NCI-H460 (cell line): ENCODE data around the gene HABP2. TPM values are rescaled to one million over a fixed set of nuclear protein-coding genes. Genes with fewer than 3 reads are reported as not detected.

Experiments used
- DNase-seq: peaks from one replicate; pipeline ENCODE4 v3.0.0-alpha.2; 2016; ENCODE audit warnings: low read depth; ENCODE audit errors: extremely low read depth
- total RNA-seq: library from RNA; depleted of rRNA; stranded (reverse); fragments of >200 nt; shearing (Covaris generic); gene quantifications from 2 replicates; pipeline ENCODE4 v1.2.3, GENCODE V29; 2014; rRNA removed

HABP2 gene
- total RNA-seq, 1 experiment from 2014 or later: not detected

DNA sequence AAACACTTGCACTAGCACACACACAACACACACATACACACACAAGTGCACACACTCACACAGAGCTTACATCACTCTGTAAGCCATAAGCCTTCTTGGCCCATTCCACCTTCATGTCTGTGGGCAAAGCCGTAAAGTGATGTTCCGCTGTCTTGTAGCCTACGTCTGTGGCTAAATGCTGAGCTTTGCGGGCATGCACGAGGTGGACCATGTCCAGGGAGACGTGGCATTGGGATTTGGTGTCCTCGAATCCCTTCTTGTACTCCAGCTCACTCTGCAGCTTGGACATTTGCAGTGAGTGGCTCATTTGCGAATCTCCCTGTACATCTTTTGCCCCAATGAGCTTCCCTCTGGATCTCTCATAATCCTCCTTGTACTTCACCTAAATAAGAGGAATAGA lies 68.9 kb downstream of the HABP2 start:
- DNase-seq: no peak

DNA sequence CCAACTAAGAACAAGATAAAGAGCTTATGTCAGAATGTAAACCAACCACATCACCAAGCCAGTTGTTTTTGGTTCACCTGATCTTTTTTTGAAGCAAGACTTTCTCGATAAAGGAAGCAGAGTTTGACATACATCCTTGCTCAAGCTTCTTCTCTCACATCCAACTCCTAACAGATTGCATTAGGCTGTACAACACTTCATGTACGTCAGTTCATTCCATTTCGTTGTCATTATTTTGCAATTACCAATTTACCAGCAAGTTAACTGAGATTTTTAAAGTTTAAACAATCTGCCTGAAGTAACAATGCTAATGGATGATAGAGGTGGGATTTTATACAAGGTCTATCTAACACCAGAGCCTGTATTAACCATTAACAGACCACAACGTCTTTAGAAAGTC lies 70.0 kb downstream of the HABP2 start:
- DNase-seq: no peak

DNA sequence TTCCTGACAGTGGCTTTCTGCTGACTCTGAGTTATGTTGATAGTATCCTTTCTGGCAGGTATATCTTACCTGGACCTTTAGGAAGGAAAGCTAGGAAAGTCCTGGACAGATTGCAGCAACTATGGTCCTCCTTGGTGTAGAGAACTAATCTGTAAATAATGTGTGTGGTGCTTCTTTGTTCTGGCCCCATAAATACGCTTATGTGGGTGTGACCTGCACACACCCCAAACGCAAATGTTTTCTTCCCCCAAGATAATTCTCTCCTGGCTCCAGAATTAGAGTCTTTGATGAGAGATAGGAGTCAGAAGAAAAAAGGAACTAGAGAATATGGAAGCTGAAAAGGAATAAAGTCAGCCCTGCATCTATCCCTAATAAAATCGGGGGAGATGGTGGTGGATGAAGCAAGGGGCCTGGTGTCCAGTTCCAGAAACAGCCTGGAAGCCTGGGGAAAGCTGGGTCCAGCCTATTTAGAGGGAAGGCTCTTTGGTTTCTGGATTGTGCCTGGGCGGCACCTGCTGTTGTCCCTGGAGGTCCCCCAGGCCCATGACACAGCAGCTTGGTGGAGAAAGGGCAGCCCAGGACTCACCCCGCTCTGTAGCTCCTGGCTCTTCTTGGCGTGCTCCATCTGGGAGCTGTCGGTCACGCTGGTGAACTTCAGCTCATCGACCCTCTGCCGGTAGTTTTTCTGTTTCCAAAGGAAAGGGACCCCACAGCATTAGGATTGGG lies 72.8 kb downstream of the HABP2 start:
- no peak for DNase-seq

DNA sequence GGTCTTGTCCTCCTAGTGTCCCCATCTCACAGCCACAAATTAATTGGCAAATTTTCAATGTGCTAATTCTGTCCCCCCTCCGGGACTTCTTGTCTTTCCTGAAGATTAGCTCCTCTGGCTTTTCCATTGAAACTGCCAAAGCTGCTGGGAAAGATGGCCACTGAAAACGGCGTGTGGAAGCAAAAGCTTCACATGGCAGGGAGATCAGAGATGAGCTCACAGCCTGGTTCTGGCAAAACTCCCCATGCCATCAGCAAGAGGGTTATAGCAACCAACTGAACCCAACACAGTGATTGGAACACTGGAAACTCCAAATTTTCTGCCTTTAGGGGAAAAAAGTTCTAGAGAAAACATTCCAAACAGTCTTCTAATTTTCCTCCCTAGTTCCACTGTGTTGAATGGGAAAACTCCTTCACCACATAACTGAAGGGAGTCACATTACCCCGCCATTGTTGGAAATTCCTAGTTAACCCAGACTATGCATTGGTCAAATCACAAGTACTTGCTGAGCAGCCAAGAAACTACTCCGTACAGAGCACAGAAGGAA lies 74.0 kb downstream of the HABP2 start:
- no peak for DNase-seq

DNA sequence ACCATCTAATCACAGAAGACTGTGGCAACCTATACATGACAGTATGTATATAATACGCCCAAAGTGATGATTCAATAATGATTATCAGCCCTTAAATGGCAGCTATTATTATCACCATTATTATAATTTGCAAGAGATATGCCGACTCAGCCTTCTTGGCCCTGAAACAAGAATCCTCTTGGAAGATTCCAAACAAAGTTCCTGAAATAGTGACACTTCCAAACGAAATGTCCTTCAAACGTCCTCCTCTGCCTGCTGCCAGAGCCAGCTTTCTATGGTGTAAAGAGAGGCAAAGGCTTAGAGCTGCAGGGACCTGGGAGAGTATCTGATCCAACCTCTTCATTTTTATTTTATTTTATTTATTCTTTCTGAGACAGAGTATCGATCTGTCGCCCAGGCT lies 75.0 kb downstream of the HABP2 start:
- no peak for DNase-seq

DNA sequence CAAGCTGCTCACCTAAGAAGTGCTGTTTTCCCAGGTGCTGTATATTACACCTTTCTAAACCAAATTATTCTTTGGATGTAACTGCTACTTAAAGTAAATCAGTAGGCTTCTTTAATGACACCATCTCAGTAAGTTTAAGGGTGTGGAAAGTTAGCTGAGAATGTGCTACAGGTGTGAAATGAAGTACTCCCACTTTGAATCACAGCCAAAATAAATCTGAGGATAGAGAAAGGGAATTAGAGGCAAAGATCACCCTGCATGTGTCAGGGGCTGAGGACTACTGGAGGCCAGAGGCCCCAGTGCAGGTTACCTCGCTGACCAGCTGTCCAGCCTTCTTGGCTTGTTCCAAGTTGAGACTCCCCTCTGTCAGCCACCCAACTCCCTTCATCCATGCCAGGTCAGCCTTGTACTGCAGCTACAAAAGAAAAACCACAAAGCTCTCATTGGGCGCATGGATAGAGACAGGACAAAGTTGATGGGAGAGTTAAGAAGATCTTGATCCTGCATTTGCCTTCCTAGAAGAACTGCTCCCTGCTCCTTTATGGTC lies 75.8 kb downstream of the HABP2 start:
- DNase-seq: no peak

DNA sequence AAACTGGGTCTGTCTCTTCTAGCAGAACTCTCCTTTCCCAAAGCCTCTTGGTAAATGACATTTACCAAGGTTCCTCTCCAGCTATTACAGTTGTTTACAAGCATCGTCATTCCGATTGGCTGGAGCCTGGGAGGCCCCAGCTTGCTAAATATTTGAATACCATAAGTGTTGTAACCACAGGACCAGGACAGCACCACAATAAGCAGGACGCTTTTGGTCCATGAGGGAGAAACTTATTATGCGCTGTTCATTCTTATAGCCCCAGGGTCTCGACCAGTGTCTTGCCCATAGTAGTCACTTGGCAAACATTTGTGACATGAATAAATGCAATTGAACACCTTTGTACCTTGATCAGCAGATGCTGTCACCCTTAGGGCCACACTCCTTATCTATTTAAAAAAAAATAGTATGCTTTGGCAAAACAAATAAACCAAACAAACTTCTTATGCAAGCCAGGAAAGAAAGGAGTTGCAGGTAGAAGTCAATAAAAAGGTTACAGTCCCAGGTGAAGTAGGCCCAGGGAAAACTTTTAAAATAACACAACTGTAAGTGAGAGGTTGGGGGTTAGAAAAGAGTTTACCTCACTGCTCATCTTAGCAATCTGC lies 78.2 kb downstream of the HABP2 start:
- DNase-seq: no peak

DNA sequence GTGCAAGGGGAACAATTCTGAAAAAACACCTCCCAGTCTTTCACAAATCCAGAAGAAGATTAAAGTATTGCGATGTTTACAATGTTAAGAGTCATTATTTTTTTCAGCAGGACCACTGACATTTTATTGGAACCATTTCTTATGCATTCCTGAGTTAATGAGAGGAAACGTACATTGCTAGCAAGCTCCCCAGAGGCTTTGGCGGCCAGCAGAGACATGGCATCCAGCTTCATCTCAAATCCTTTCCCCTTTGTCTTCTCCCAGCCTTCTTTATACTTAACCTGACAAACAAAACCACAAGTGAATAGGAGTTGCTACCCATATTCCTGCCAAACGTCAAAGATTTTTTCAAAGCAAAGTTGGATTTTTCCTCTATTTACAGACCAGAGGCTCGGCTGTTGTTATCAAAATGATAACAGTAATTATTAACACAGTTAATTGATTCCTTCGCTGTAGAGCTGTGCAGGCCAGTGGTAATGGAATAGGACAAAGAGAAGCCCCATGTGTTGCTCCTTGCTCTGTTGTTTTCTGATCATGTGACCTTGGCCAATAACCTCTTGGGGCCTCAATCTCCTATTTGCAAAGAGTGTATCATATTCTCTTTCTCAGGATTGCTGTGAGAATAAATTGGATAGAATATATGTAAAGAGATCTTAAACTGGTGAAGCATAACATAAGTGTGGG lies 79.0 kb downstream of the HABP2 start:
- no peak for DNase-seq

Other genes starting within 250 kb of the HABP2 start
- 2.7 and 3.0 TPM in 2 replicates for gene NRAP, start 111.0 kb downstream of the HABP2 start, total RNA-seq
- gene CASP7, start 126.9 kb downstream of the HABP2 start, total RNA-seq: 105 and 121 TPM in 2 replicates
- not detected in 2 replicates for gene PLEKHS1, start 198.6 kb downstream of the HABP2 start, total RNA-seq